ENCODE data around the gene PRPF8.

The PRPF8 gene

GRCh38 chr17:1684378-1685189, at the start of gene PRPF8:
Gene PRPF8, minus strand, starts transcription at chr17:1684867. Its CDS starts 296 bp downstream, at chr17:1684571.
- H3K4me1 ChIP-seq (ENCODE audit: control insufficient read depth, insufficient read depth, low read length), result peaks cover 19% of the 10 kb centered on the region
- peak within 1 kb of the TSS; percentile 93 for H3K27ac ChIP-seq (ENCODE audit: low read length)
- H3K36me3 ChIP-seq (ENCODE audit: control insufficient read depth in 2 of 2, insufficient read depth in 2 of 2, low read length in 2 of 2), result peaks cover 33% of the 10 kb centered on the region in 2 donors
- no peaks in the 10 kb centered on the region for H3K9me3 ChIP-seq (ENCODE audit: control insufficient read depth in 2 of 2, low read length in 2 of 2)
- H3K9ac ChIP-seq (ENCODE audit: low read length in 2 of 2), result peak within 1 kb of the TSS; percentile 90 to 96
- H3K4me3 ChIP-seq (ENCODE audit: low read length in 2 of 2), result peak within 1 kb of the TSS; percentile 87 to 88
- no peaks in the 10 kb centered on the region for H3K27me3 ChIP-seq (ENCODE audit: control insufficient read depth in 1 of 2, insufficient read depth in 2 of 2, low read length in 2 of 2)

DNA sequence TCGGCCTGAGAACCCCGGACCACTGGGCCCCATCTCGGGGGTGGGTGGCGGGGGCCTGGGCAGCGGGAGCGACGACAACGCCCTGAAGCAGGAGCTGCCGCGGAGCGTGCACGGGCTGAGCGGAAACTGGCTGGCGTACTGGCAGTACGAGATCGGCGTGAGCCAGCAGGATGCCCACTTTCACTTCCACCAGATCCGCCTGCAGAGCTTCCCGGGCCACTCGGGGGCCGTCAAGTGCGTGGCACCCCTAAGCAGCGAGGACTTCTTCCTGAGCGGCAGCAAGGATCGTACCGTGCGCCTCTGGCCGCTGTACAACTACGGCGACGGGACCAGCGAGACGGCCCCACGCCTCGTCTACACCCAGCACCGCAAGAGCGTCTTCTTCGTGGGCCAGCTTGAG, 49.1 kb upstream of the PRPF8 start:
- Histone ChIP-seq H3K9me3 (ENCODE audit: control insufficient read depth in 2 of 2, low read length in 2 of 2) (no peaks in the 10 kb centered on the region), H3K27me3 (ENCODE audit: control insufficient read depth in 1 of 2, insufficient read depth in 2 of 2, low read length in 2 of 2) (no peaks in the 10 kb centered on the region), H3K4me1 (ENCODE audit: control insufficient read depth, insufficient read depth, low read length) (peaks cover 25% of the 10 kb centered on the region), H3K4me3 (ENCODE audit: low read length in 2 of 2) (no peak overlapping the region), H3K27ac (ENCODE audit: low read length) (no peak overlapping the region), H3K36me3 (ENCODE audit: control insufficient read depth in 2 of 2, insufficient read depth in 2 of 2, low read length in 2 of 2) (peaks cover 6 to 16% of the 10 kb centered on the region in 2 donors), H3K9ac (ENCODE audit: low read length in 2 of 2) (no peak overlapping the region)

- H3K4me1 ChIP-seq (ENCODE audit: control insufficient read depth, insufficient read depth, low read length), result peaks cover 25% of the 10 kb centered on the region
- no peaks in the 10 kb centered on the region for H3K27me3 ChIP-seq (ENCODE audit: control insufficient read depth in 1 of 2, insufficient read depth in 2 of 2, low read length in 2 of 2)
- no peak overlapping the region for H3K4me3 ChIP-seq (ENCODE audit: low read length in 2 of 2)
- H3K27ac ChIP-seq (ENCODE audit: low read length), result no peak overlapping the region
- peaks cover 6 to 18% of the 10 kb centered on the region in 2 donors for H3K36me3 ChIP-seq (ENCODE audit: control insufficient read depth in 2 of 2, insufficient read depth in 2 of 2, low read length in 2 of 2)
- no peaks in the 10 kb centered on the region for H3K9me3 ChIP-seq (ENCODE audit: control insufficient read depth in 2 of 2, low read length in 2 of 2)
- H3K9ac ChIP-seq (ENCODE audit: low read length in 2 of 2), result no peak overlapping the region
These were observed 48.2 kb upstream of the PRPF8 start for GRCh38 chr17:1732833-1733321.

DNA sequence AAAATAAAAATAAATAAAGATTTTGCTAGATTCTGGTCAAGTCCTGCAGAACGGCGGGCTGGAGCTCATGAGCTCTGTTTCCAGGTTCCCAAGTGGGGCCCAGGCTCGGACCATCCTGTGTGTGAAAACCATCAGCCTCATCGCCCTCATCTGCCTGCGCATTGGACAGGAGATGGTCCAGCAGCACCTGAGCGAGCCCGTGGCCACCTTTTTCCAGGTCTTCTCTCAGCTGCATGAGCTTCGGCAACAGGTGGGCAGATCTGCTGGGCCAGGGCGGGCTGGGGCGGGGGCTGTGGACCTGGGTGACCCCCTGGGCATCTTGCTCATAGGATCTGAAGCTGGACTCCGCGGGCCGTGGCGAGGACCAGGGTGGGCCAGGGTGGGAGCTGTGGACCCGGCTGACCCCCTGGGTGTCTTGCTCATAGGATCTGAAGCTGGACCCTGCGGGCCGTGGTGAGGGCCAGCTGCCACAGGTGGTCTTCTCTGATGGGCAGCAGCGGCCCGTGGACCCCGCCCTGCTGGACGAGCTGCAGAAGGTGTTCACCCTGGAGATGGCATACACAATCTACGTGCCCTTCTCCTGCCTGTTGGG, 47.7 kb upstream of the PRPF8 start:
- Histone ChIP-seq H3K4me1 (ENCODE audit: control insufficient read depth, insufficient read depth, low read length) (peaks cover 25% of the 10 kb centered on the region), H3K4me3 (ENCODE audit: low read length in 2 of 2) (no peak overlapping the region), H3K27me3 (ENCODE audit: control insufficient read depth in 1 of 2, insufficient read depth in 2 of 2, low read length in 2 of 2) (no peaks in the 10 kb centered on the region), H3K27ac (ENCODE audit: low read length) (no peak overlapping the region), H3K9me3 (ENCODE audit: control insufficient read depth in 2 of 2, low read length in 2 of 2) (no peaks in the 10 kb centered on the region), H3K9ac (ENCODE audit: low read length in 2 of 2) (no peak overlapping the region), H3K36me3 (ENCODE audit: control insufficient read depth in 2 of 2, insufficient read depth in 2 of 2, low read length in 2 of 2) (peaks cover 3 to 16% of the 10 kb centered on the region in 2 donors)

GRCh38 chr17:1731194-1731506, 46.5 kb upstream of the PRPF8 start:
- H3K27me3 ChIP-seq (ENCODE audit: control insufficient read depth in 1 of 2, insufficient read depth in 2 of 2, low read length in 2 of 2), result no peaks in the 10 kb centered on the region
- peaks cover 23% of the 10 kb centered on the region for H3K4me1 ChIP-seq (ENCODE audit: control insufficient read depth, insufficient read depth, low read length)
- H3K27ac ChIP-seq (ENCODE audit: low read length), result no peak overlapping the region
- H3K4me3 ChIP-seq (ENCODE audit: low read length in 2 of 2), result no peak overlapping the region
- H3K9me3 ChIP-seq (ENCODE audit: control insufficient read depth in 2 of 2, low read length in 2 of 2), result no peaks in the 10 kb centered on the region
- peak overlapping the region in 1 of 2 donors; percentile 20 for H3K9ac ChIP-seq (ENCODE audit: low read length in 2 of 2)
- peaks cover 0 to 15% of the 10 kb centered on the region in 2 donors for H3K36me3 ChIP-seq (ENCODE audit: control insufficient read depth in 2 of 2, insufficient read depth in 2 of 2, low read length in 2 of 2)

GRCh38 chr17:1730326-1731193, 45.9 kb upstream of the PRPF8 start:
- Histone ChIP-seq H3K9me3 (ENCODE audit: control insufficient read depth in 2 of 2, low read length in 2 of 2) (no peaks in the 10 kb centered on the region), H3K4me1 (ENCODE audit: control insufficient read depth, insufficient read depth, low read length) (peaks cover 27% of the 10 kb centered on the region), H3K4me3 (ENCODE audit: low read length in 2 of 2) (peak overlapping the region in 1 of 2 donors; percentile 44), H3K9ac (ENCODE audit: low read length in 2 of 2) (peak overlapping the region; percentile 20 to 42), H3K27ac (ENCODE audit: low read length) (peak overlapping the region; percentile 81), H3K36me3 (ENCODE audit: control insufficient read depth in 2 of 2, insufficient read depth in 2 of 2, low read length in 2 of 2) (peaks cover 0 to 12% of the 10 kb centered on the region in 2 donors), H3K27me3 (ENCODE audit: control insufficient read depth in 1 of 2, insufficient read depth in 2 of 2, low read length in 2 of 2) (no peaks in the 10 kb centered on the region)

GRCh38 chr17:1729966-1730325, 45.3 kb upstream of the PRPF8 start:
- Histone ChIP-seq H3K27ac (ENCODE audit: low read length) (no peak overlapping the region), H3K27me3 (ENCODE audit: control insufficient read depth in 1 of 2, insufficient read depth in 2 of 2, low read length in 2 of 2) (no peaks in the 10 kb centered on the region), H3K4me3 (ENCODE audit: low read length in 2 of 2) (no peak overlapping the region), H3K9ac (ENCODE audit: low read length in 2 of 2) (no peak overlapping the region), H3K4me1 (ENCODE audit: control insufficient read depth, insufficient read depth, low read length) (peaks cover 33% of the 10 kb centered on the region), H3K9me3 (ENCODE audit: control insufficient read depth in 2 of 2, low read length in 2 of 2) (no peaks in the 10 kb centered on the region), H3K36me3 (ENCODE audit: control insufficient read depth in 2 of 2, insufficient read depth in 2 of 2, low read length in 2 of 2) (peaks cover 0 to 12% of the 10 kb centered on the region in 2 donors)

GRCh38 chr17:1727876-1728630, 43.4 kb upstream of the PRPF8 start:
- no peaks in the 10 kb centered on the region for H3K9me3 ChIP-seq (ENCODE audit: control insufficient read depth in 2 of 2, low read length in 2 of 2)
- H3K27ac ChIP-seq (ENCODE audit: low read length), result peak overlapping the region; percentile 11
- H3K4me3 ChIP-seq (ENCODE audit: low read length in 2 of 2), result no peak overlapping the region
- H3K9ac ChIP-seq (ENCODE audit: low read length in 2 of 2), result no peak overlapping the region
- peaks cover 0 to 10% of the 10 kb centered on the region in 2 donors for H3K36me3 ChIP-seq (ENCODE audit: control insufficient read depth in 2 of 2, insufficient read depth in 2 of 2, low read length in 2 of 2)
- peaks cover 43% of the 10 kb centered on the region for H3K4me1 ChIP-seq (ENCODE audit: control insufficient read depth, insufficient read depth, low read length)
- no peaks in the 10 kb centered on the region for H3K27me3 ChIP-seq (ENCODE audit: control insufficient read depth in 1 of 2, insufficient read depth in 2 of 2, low read length in 2 of 2)

- Histone ChIP-seq H3K27ac (ENCODE audit: low read length) (no peak overlapping the region), H3K36me3 (ENCODE audit: control insufficient read depth in 2 of 2, insufficient read depth in 2 of 2, low read length in 2 of 2) (peaks cover 0 to 7% of the 10 kb centered on the region in 2 donors), H3K4me3 (ENCODE audit: low read length in 2 of 2) (no peak overlapping the region), H3K9me3 (ENCODE audit: control insufficient read depth in 2 of 2, low read length in 2 of 2) (no peaks in the 10 kb centered on the region), H3K4me1 (ENCODE audit: control insufficient read depth, insufficient read depth, low read length) (peaks cover 43% of the 10 kb centered on the region), H3K9ac (ENCODE audit: low read length in 2 of 2) (no peak overlapping the region), H3K27me3 (ENCODE audit: control insufficient read depth in 1 of 2, insufficient read depth in 2 of 2, low read length in 2 of 2) (no peaks in the 10 kb centered on the region)
These were observed 42.7 kb upstream of the PRPF8 start for GRCh38 chr17:1727258-1727789.

Data from stomach smooth muscle (tissue), 2 donors.